HEK293 (cell line): ENCODE results near the gene C19orf33.
"Not testable (repeated sequence)": the region's sequence is repeated elsewhere in the genome, so short reads cannot be mapped to it uniquely, and the experiment has no call there.

Experiments used
- CTCF ChIA-PET: fragments of 350-600 bp; formaldehyde crosslinking; extraction: SDS; loops from one replicate; lab custom pipeline; 2021; ENCODE audit warnings: antibody characterized with exemption; lab: Yijun Ruan, JAX
- POLR2A ChIA-PET: fragments of 300-600 bp; formaldehyde crosslinking; extraction: SDS; loops from one replicate; lab custom pipeline; 2020; ENCODE audit warnings: antibody characterized with exemption, inconsistent platforms; lab: Yijun Ruan, JAX
- H3K27ac ChIP-seq: fragments of 200-500 bp; sonication (Bioruptor generic); 2 replicates; pipeline ENCODE4 v1.5.1; 2014; ENCODE audit warnings: low read depth, low read length, control low read depth, inconsistent platforms; ENCODE audit errors: extremely low read depth
- H3K36me3 ChIP-seq, 2 experiments: fragments of 200-500 bp in 1 of 2; sonication (Bioruptor generic) in 1 of 2; 1 replicate in 1 of 2; 2 replicates in 1 of 2; pipeline ENCODE4 v1.5.1; 2014 to 2017; ENCODE audit warnings: inconsistent platforms in 2 of 2, low read length in 2 of 2; ENCODE audit not compliant: control insufficient read depth in 2 of 2, insufficient read depth in 1 of 2
- H3K4me1 ChIP-seq: fragments of 200-500 bp; sonication (Bioruptor generic); 2 replicates; pipeline ENCODE4 v1.5.1; 2014; ENCODE audit warnings: mild to moderate bottlenecking, low read length, inconsistent platforms; ENCODE audit not compliant: control insufficient read depth, insufficient read depth
- H3K4me3 ChIP-seq: 2 replicates; pipeline ENCODE4 v1.5.1; 2011; ENCODE audit warnings: low read depth, mild to moderate bottlenecking, control low read depth, low read length, moderate library complexity
- H3K9me3 ChIP-seq: fragments of 200-500 bp; sonication (Bioruptor generic); 2 replicates; pipeline ENCODE4 v1.5.1; 2014; ENCODE audit warnings: low read depth, low read length, inconsistent platforms; ENCODE audit not compliant: control insufficient read depth, insufficient read depth
- HOXC10 ChIP-seq: sonication (generic); formaldehyde crosslinking; IDR thresholded peaks from 2 replicates; pipeline ENCODE4 v1.8.1; 2023; ENCODE audit warnings: mild to moderate bottlenecking, missing genetic modification reagents
- HOXD13 ChIP-seq: sonication (generic); formaldehyde crosslinking; IDR thresholded peaks from 2 replicates; pipeline ENCODE4 v1.8.0; 2022; ENCODE audit warnings: missing genetic modification reagents, borderline replicate concordance
- KLF1 ChIP-seq: fragments of 450-650 bp; formaldehyde crosslinking; IDR thresholded peaks from 2 replicates; pipeline ENCODE4 v1.5.1; 2016; ENCODE audit warnings: missing biosample characterization, missing genetic modification characterization
- OSR2 ChIP-seq: fragments of 450-650 bp; formaldehyde crosslinking; IDR thresholded peaks from 2 replicates; pipeline ENCODE4 v1.5.1; 2016; ENCODE audit warnings: missing biosample characterization, missing genetic modification characterization
- RBAK ChIP-seq: fragments of 450-650 bp; formaldehyde crosslinking; IDR thresholded peaks from 2 replicates; pipeline ENCODE4 v1.5.1; 2016; ENCODE audit warnings: missing biosample characterization, missing genetic modification characterization
- SP3 ChIP-seq: fragments of 450-650 bp; formaldehyde crosslinking; IDR thresholded peaks from 2 replicates; pipeline ENCODE4 v1.5.1; 2016; ENCODE audit warnings: missing biosample characterization, missing genetic modification characterization
- ZBTB17 ChIP-seq: fragments of 450-650 bp; formaldehyde crosslinking; IDR thresholded peaks from 2 replicates; pipeline ENCODE4 v1.5.1; 2016; ENCODE audit warnings: missing biosample characterization, missing genetic modification characterization
- ZNF175 ChIP-seq: fragments of 450-650 bp; formaldehyde crosslinking; IDR thresholded peaks from 2 replicates; pipeline ENCODE4 v1.5.1; 2016; ENCODE audit warnings: missing biosample characterization, missing genetic modification characterization
- ZNF2 ChIP-seq: fragments of 450-650 bp; formaldehyde crosslinking; IDR thresholded peaks from 2 replicates; pipeline ENCODE4 v1.5.1; 2016; ENCODE audit warnings: missing biosample characterization, missing genetic modification characterization
- ZNF274 ChIP-seq, 2 experiments: fragments of 200-500 bp in 1 of 2; fragments of 450-650 bp in 1 of 2; sonication (Bioruptor generic) in 1 of 2; formaldehyde crosslinking in 1 of 2; IDR thresholded peaks; 2 replicates each; pipeline versions ENCODE4 v1.5.1 to v1.6.1; 2014 to 2016; ENCODE audit warnings: borderline replicate concordance in 1 of 2, inconsistent platforms in 1 of 2, low read length in 1 of 2, missing biosample characterization in 1 of 2, missing genetic modification characterization in 1 of 2
- ZNF292 ChIP-seq: fragments of 450-650 bp; formaldehyde crosslinking; IDR thresholded peaks from 2 replicates; pipeline ENCODE4 v1.5.1; 2016; ENCODE audit warnings: low read depth, missing biosample characterization, missing genetic modification characterization, borderline replicate concordance
- ZNF341 ChIP-seq: fragments of 450-650 bp; formaldehyde crosslinking; IDR thresholded peaks from 2 replicates; pipeline ENCODE4; 2016; ENCODE audit warnings: low read depth, missing biosample characterization, missing genetic modification characterization
- ZNF354C ChIP-seq: fragments of 450-650 bp; formaldehyde crosslinking; IDR thresholded peaks from 2 replicates; pipeline ENCODE4 v1.5.1; 2016; ENCODE audit warnings: missing biosample characterization, missing genetic modification characterization, low read depth, borderline replicate concordance
- ZNF366 ChIP-seq: fragments of 450-650 bp; formaldehyde crosslinking; conservative IDR thresholded peaks from 2 replicates; pipeline ENCODE4 v1.5.1; 2016; ENCODE audit warnings: missing biosample characterization, missing genetic modification characterization
- ZNF394 ChIP-seq: fragments of 450-650 bp; formaldehyde crosslinking; IDR thresholded peaks from 2 replicates; pipeline ENCODE4 v1.5.1; 2016; ENCODE audit warnings: missing biosample characterization, missing genetic modification characterization, mild to moderate bottlenecking, moderate library complexity, borderline replicate concordance
- ZNF416 ChIP-seq: fragments of 450-650 bp; formaldehyde crosslinking; IDR thresholded peaks from 2 replicates; pipeline ENCODE4 v1.5.1; 2016; ENCODE audit warnings: missing biosample characterization, missing genetic modification characterization
- ZNF514 ChIP-seq: fragments of 450-650 bp; formaldehyde crosslinking; IDR thresholded peaks from 2 replicates; pipeline ENCODE4 v1.5.1; 2016; ENCODE audit warnings: missing biosample characterization, missing genetic modification characterization
- ZNF548 ChIP-seq: fragments of 450-650 bp; formaldehyde crosslinking; IDR thresholded peaks from 2 replicates; pipeline ENCODE4 v1.5.1; 2016; ENCODE audit warnings: missing biosample characterization, missing genetic modification characterization
- ZNF600 ChIP-seq: fragments of 450-650 bp; formaldehyde crosslinking; IDR thresholded peaks from 2 replicates; pipeline ENCODE4 v1.5.1; 2016; ENCODE audit warnings: missing biosample characterization, missing genetic modification characterization
- ZNF623 ChIP-seq: fragments of 450-650 bp; formaldehyde crosslinking; IDR thresholded peaks from 2 replicates; pipeline ENCODE4 v1.5.1; 2016; ENCODE audit warnings: missing biosample characterization, missing genetic modification characterization
- ZNF747 ChIP-seq: fragments of 450-650 bp; formaldehyde crosslinking; IDR thresholded peaks from 2 replicates; pipeline ENCODE4 v1.5.1; 2016; ENCODE audit warnings: missing biosample characterization, missing genetic modification characterization
- TF ChIP-seq, protein P1 (sequence below): fragments of 450-650 bp; formaldehyde crosslinking; IDR thresholded peaks from 2 replicates; pipeline ENCODE4 v1.5.1; 2017; ENCODE audit warnings: missing biosample characterization, missing genetic modification characterization
- TF ChIP-seq, protein P2 (sequence below): fragments of 450-650 bp; formaldehyde crosslinking; IDR thresholded peaks from 2 replicates; pipeline ENCODE4 v1.5.1; 2016; ENCODE audit warnings: missing biosample characterization, missing genetic modification characterization
- TF ChIP-seq, protein P3 (sequence below): fragments of 450-650 bp; formaldehyde crosslinking; IDR thresholded peaks from 2 replicates; pipeline ENCODE4 v1.5.1; 2017; ENCODE audit warnings: missing biosample characterization, missing genetic modification characterization

C19orf33 gene

DNA sequence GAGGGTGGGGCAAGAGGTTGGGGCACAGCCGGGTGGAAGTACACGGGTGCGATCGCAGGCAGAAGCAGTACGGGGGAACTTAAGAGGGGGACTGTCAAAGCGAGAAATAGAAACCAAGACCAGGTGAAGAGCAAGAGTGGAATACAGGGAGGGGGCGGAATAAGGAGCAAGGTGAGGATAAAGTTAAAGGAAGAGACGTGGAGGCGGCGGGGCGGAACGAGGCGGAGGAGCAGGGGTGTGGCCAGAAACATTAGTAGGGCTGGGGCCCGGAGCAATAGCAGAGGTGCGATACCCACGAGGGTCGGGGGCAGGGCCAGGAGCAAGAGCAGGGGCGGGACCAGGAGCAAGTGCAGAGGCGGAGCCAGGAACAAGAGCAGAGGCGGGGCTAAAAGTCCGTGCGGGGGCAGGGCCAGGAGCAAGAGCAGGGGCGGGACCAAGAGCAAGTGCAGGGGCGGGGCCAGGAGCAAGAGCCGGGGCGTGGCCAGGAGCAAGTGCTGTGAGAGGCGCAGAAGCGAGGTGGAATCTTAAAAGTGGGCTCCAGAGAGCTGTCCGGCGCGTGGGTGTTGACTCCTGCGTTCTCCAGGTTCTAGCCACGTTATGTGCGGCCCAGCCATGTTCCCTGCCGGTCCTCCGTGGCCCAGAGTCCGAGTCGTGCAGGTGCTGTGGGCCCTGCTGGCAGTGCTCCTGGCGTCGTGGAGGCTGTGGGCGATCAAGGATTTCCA, 32.7 kb downstream of the C19orf33 start (continued):
- TF ChIP-seq ZNF394 (peak; percentile 50; the same call in 1 of the 2 replicates), RBAK (tag by site-specific recombination) (peak; percentile 72; the same call in 1 of the 2 replicates), ZNF341 (tag by site-specific recombination) (peak; percentile 87), ZNF747 (tag by site-specific recombination) (no peak), ZNF600 (peak; percentile 37), ZNF2 (peak; percentile 95), HOXC10 (no peak), HOXD13 (no peak)

DNA sequence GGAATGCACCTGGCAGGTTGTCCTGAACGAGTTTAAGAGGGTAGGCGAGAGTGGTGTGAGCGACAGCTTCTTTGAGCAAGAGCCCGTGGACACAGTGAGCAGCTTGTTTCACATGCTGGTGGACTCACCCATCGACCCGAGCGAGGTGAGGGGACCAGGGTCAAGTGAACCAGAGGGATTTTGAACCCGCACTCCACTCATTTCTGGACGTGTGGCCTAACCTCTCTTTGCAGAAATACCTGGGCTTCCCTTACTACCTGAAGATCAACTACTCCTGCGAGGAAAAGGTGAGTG, 33.3 kb downstream of the C19orf33 start:
- Histone ChIP-seq H3K9me3 (no peaks in the 10 kb centered on the region), H3K4me1 (peaks cover 14% of the 10 kb centered on the region), H3K27ac (peak overlapping the region; percentile 68), H3K4me3 (peak overlapping the region; percentile 29), H3K36me3 (peaks cover 0 to 6% of the 10 kb centered on the region in 2 experiments; a peak in 1 of 3 replicates)
- ChIA-PET POLR2A (interaction anchor here (0.6 to 5.5 kb wide), 7 partner anchors 9 to 97 kb away, joined by 3 to 83 read pairs (median 7); partner anchors contain the start of genes GGN, PSMD8, SPINT2 and SPRED3), CTCF (interaction anchor here (0.5 to 3.9 kb wide), 7 partner anchors 10 to 435 kb away, joined by 3 to 29 read pairs (median 4); partner anchors contain the start of genes FAM98C and PSMD8)
- TF ChIP-seq ZNF548 (tag by site-specific recombination) (no peak), ZNF623 (tag by site-specific recombination) (no peak), ZNF416 (tag by site-specific recombination) (no peak), HOXD13 (no peak), ZNF175 (no peak), SP3 (tag by site-specific recombination) (no peak), ZNF274 (IDR thresholded peaks at IDR 0.05; ENCODE audit: low read length) (no peak), ZNF274 (tag by site-specific recombination; IDR thresholded peaks at IDR 0.05; ENCODE audit: borderline replicate concordance) (peak; percentile 20; the same call in 1 of the 2 replicates), ZNF514 (tag by site-specific recombination) (no peak; the same call in 1 of the 2 replicates), ZNF354C (tag by site-specific recombination) (no peak), ZNF292 (tag by site-specific recombination) (no peak), KLF1 (tag by site-specific recombination) (no peak)
- TF ChIP-seq, protein P1, sequence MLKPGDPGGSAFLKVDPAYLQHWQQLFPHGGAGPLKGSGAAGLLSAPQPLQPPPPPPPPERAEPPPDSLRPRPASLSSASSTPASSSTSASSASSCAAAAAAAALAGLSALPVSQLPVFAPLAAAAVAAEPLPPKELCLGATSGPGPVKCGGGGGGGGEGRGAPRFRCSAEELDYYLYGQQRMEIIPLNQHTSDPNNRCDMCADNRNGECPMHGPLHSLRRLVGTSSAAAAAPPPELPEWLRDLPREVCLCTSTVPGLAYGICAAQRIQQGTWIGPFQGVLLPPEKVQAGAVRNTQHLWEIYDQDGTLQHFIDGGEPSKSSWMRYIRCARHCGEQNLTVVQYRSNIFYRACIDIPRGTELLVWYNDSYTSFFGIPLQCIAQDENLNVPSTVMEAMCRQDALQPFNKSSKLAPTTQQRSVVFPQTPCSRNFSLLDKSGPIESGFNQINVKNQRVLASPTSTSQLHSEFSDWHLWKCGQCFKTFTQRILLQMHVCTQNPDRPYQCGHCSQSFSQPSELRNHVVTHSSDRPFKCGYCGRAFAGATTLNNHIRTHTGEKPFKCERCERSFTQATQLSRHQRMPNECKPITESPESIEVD, result no peak
- TF ChIP-seq, protein P2, sequence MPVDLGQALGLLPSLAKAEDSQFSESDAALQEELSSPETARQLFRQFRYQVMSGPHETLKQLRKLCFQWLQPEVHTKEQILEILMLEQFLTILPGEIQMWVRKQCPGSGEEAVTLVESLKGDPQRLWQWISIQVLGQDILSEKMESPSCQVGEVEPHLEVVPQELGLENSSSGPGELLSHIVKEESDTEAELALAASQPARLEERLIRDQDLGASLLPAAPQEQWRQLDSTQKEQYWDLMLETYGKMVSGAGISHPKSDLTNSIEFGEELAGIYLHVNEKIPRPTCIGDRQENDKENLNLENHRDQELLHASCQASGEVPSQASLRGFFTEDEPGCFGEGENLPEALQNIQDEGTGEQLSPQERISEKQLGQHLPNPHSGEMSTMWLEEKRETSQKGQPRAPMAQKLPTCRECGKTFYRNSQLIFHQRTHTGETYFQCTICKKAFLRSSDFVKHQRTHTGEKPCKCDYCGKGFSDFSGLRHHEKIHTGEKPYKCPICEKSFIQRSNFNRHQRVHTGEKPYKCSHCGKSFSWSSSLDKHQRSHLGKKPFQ (tag by site-specific recombination), result peak; percentile 35; the same call in 1 of the 2 replicates

DNA sequence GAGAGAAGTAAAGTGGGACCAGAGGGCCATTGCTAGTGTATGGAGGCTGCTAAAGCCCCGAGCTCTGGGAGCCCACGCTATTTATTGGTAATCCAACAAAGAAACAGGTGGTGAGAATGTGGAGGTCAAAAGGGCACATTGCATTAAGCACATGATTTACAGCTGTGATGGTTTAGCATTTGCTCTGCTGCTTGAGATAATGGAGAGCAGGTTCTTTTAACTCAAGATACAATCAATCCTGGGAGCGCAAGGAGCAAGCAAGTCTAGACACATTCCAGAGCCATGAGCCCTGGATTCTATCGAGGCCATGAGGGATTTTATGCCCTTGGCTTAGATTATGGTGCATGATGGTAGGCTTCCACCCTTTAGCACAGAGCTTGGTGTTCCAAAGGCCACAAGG, 35.0 kb downstream of the C19orf33 start:
- Histone ChIP-seq H3K27ac (0 out of 2 replicates have a peak overlapping the region, but pooled peaks have one; percentile 31), H3K4me1 (peaks cover 14% of the 10 kb centered on the region)
- ChIA-PET CTCF (interaction anchor here (0.6 to 2.2 kb wide), 6 partner anchors 22 to 522 kb away, joined by 3 to 14 read pairs (median 4); partner anchors contain the start of gene FAM98C), POLR2A (interaction anchor here (5.5 kb wide), 1 partner anchor 35 kb away, joined by 83 read pairs; the partner anchor contains the start of gene PSMD8)
- not testable (repeated sequence) for H3K36me3 ChIP-seq, H3K9me3 ChIP-seq, H3K4me3 ChIP-seq
- TF ChIP-seq ZBTB17 (0 out of 2 replicates have a peak, but pooled peaks have one; percentile 46), ZNF366 (tag by site-specific recombination) (0 out of 2 replicates have a peak, but pooled peaks have one; percentile 16), OSR2 (tag by site-specific recombination) (peak; percentile 25; the same call in 1 of the 2 replicates)
- TF ChIP-seq, protein P3, sequence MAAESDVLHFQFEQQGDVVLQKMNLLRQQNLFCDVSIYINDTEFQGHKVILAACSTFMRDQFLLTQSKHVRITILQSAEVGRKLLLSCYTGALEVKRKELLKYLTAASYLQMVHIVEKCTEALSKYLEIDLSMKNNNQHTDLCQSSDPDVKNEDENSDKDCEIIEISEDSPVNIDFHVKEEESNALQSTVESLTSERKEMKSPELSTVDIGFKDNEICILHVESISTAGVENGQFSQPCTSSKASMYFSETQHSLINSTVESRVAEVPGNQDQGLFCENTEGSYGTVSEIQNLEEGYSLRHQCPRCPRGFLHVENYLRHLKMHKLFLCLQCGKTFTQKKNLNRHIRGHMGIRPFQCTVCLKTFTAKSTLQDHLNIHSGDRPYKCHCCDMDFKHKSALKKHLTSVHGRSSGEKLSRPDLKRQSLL (tag by site-specific recombination), result peak; percentile 15; the same call in 1 of the 2 replicates
